ENCODE results near the gene BEND5.

GRCh38 chr1:48773133-48773532, 3.6 kb downstream of the BEND5 start:
- TF ChIP-seq RAD21 (IDR thresholded peaks at IDR 0.05; ENCODE audit: insufficient read depth, low read depth, low read length) (no peak), YY1 (IDR thresholded peaks at IDR 0.05; ENCODE audit: low read depth, low read length) (no peak), ETV6 (conservative IDR thresholded peaks at IDR 0.05 in 1 of 2, IDR thresholded peaks at IDR 0.05 in 1 of 2; ENCODE audit: borderline replicate concordance in 1 of 2, low read depth in 1 of 2) (no peak), PRDM15 (CRISPR knock-in tag; IDR thresholded peaks at IDR 0.05) (no peak), CHD2 (IDR thresholded peaks at IDR 0.05; ENCODE audit: borderline replicate concordance, low read depth, low read length) (no peak), TARDBP (IDR thresholded peaks at IDR 0.05; ENCODE audit: borderline replicate concordance) (no peak), POLR2AphosphoS5 (IDR thresholded peaks at IDR 0.05; ENCODE audit: low read length) (no peak), SUZ12 (IDR thresholded peaks at IDR 0.05; ENCODE audit: unreplicated experiment) (no peak), GATAD2B (conservative IDR thresholded peaks at IDR 0.05; ENCODE audit: low read depth) (no peak), SIN3A (IDR thresholded peaks at IDR 0.05; ENCODE audit: low read depth, low read length) (no peak), GABPA (IDR thresholded peaks at IDR 0.05; ENCODE audit: low read depth) (no peak), POU2F2 (IDR thresholded peaks at IDR 0.05; ENCODE audit: borderline replicate concordance, low read depth, low read length) (no peak)
- TF ChIP-seq, protein P1, sequence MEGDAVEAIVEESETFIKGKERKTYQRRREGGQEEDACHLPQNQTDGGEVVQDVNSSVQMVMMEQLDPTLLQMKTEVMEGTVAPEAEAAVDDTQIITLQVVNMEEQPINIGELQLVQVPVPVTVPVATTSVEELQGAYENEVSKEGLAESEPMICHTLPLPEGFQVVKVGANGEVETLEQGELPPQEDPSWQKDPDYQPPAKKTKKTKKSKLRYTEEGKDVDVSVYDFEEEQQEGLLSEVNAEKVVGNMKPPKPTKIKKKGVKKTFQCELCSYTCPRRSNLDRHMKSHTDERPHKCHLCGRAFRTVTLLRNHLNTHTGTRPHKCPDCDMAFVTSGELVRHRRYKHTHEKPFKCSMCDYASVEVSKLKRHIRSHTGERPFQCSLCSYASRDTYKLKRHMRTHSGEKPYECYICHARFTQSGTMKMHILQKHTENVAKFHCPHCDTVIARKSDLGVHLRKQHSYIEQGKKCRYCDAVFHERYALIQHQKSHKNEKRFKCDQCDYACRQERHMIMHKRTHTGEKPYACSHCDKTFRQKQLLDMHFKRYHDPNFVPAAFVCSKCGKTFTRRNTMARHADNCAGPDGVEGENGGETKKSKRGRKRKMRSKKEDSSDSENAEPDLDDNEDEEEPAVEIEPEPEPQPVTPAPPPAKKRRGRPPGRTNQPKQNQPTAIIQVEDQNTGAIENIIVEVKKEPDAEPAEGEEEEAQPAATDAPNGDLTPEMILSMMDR (IDR thresholded peaks at IDR 0.05 in 2 of 3, conservative IDR thresholded peaks at IDR 0.05 in 1 of 3; ENCODE audit: control insufficient read depth in 2 of 3, extremely low read depth in 1 of 3, insufficient read depth in 1 of 3, low read depth in 3 of 3, low read length in 3 of 3) = no peak
- TF ChIP-seq, protein P2, sequence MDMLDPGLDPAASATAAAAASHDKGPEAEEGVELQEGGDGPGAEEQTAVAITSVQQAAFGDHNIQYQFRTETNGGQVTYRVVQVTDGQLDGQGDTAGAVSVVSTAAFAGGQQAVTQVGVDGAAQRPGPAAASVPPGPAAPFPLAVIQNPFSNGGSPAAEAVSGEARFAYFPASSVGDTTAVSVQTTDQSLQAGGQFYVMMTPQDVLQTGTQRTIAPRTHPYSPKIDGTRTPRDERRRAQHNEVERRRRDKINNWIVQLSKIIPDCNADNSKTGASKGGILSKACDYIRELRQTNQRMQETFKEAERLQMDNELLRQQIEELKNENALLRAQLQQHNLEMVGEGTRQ (IDR thresholded peaks at IDR 0.05; ENCODE audit: borderline replicate concordance, low read depth, low read length) = no peak

Data from GM12878 (cell line).